Urothelium cell line (cell line): ENCODE data around the gene HPX.
A peak's percentile ranks its signal among the peaks of the same experiment; 100 is the strongest.

ENCODE experiments used
- DNase-seq: peaks from one replicate; pipeline ENCODE4 v3.0.0; 2011; ENCODE audit warnings: low spot score, mixed read lengths
- FAIRE-seq: peaks from 2 replicates; lab custom pipeline; 2011; peaks lifted over from hg19 to GRCh38; lab: Jason Lieb, UNC

The HPX gene

DNA sequence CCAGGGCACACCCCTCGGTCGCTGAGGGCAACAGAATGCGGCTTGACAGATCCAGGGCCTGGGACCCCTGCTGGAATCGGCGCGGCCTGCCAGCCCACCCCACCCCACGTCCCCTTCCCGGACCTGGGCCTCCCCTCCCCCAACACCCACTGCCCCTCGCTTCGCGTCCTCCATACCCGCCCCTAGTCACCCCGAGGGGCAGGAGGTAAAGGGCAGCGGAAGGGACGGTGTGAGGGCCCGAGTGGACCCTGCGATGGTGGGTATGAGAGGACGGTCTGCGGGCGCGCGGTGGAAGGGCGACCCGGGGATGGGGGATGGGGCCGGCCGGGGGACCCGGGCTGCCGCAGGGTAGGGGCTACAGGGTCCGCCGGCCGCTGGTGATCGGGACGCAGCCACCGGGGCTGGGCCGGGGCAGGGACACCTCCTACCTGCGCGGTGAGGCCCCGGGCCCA, 22.2 kb downstream of the HPX start:
- FAIRE-seq (no peak), DNase-seq (peak; percentile 30)

- FAIRE-seq = no peak
- DNase-seq = no peak
Measured at GRCh38 chr11:6417907-6418556, 22.8 kb downstream of the HPX start.

DNA sequence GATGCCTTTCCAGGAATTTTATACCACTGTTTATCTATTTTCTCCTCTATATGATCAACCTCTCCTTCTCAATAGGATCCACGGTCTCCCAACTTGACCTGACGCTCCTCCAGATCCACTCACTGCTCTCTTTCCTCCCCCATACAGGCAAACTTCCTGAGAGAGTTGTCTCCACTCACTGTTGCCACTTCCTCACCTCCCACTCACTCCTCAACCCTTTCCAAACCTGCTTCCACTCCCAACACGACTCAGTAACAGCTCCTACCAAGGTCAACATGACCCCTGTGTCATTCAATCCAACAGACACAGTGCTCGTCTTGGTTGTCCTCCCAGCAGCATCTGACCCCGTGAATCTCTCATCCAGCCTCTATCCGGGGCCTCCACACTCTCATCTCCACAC, 25.0 kb downstream of the HPX start:
- FAIRE-seq = no peak
- no peak for DNase-seq

GRCh38 chr11:6414874-6415328, 25.9 kb downstream of the HPX start:
- DNase-seq (no peak), FAIRE-seq (no peak)

DNA sequence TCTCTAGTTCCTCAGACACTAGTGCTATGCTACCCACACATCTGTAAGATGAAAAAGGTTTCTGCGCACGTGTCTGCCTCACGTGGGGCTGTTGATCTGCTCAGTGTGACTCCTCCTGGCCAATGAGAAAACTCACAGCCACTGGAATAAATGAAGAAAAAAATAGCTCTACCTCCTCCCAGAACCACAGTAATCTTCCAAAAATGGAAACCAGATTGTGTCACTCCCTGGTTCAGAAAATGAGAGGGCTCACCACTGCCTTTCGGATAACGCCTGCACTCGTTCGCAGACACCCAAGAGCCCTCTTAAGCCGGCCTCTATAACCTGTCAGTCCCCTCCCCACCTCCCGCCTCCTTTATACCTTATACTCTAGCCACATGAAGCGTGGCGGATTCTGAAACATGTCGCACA, 27.0 kb downstream of the HPX start:
- DNase-seq (no peak), FAIRE-seq (no peak)

- DNase-seq (no peak), FAIRE-seq (no peak)
Measured at GRCh38 chr11:6411594-6412031, 29.2 kb downstream of the HPX start.

DNA sequence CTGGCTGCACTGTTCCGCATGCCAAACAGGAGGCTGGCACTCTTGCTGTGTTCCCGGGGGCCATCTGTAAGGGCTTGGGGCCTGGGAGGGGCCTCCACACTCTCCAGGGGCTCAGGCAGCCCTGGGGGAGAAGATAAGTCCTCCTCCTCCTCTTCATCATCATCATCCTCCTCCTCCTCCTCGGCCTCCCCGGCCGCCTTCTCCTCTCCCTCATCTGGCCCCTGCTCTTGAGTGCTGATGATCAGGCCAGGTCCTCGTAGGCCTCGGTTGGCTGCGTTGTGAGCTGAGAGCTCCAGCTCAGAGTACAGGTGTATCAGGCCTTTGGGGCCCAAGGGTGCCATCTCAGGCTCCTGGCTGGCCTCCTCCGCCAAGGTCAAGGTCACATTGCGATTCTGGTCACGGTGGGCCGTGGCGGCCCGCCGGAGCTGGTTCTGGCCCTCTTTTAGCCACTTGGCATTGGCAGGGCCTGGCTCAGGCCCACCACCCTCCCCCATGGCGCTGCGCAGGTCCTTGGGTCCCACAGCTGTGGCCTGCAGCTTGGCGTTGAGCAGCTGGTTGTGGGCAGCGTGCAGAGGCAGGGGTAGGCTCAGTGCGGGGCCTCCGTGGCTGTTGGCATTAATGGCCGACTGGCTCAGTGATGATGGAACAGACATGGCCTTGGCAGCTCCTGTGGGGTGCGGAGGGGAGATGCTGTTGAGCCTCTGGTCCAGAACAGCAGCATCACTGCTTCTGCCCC, 29.9 kb downstream of the HPX start:
- DNase-seq (no peak), FAIRE-seq (no peak)

- no peak for DNase-seq
- no peak for FAIRE-seq
Measured at GRCh38 chr11:6406370-6406769, 34.4 kb downstream of the HPX start.

DNA sequence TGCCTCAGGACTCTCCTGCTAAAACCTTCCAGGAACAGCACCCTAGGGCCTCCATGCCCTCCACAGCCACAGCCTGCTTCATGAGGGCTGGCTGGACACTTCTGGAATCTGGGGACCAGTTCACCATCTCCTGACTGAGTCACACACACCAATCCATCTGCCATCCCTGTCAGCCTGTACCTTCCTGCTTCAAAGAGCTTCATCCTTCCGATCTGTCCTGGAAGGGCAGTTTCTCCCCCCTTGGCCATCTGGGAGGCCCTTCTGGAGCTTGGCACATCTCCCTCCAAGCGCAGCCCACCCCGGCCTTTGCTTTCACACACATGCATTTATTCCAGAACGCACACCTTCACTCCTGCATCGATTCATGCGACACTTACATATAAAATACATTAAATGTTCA, 34.9 kb downstream of the HPX start:
- FAIRE-seq (no peak), DNase-seq (no peak)

DNA sequence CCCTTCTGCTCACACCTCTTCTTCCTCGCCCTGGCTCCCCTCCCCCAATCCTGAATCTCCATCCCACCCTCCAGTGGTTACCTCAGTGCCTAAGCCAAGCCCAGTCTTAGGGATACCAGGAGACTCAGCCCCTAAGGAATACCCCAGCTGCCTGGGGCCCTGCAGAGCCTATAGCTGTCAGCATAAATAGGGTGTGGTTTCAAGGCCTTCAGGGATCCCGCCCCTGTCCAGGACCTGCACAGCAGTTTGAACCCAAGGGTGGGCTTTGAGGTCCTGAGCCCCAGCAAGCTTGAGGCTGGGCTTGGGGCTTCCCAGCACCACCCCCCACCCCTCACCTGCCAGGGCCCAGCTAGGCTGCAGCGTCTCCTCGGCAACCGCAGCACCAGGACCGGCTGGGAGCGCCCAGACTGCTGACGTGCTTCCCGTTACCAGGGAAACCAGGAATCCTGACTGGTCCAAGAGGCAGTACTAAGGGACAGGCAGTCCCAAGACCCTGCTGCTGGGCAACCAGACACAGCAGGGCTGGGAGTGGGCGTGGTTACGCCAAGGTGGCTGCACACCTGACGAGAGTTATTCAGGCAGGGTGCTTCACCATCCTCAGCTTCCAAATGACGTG, 35.6 kb downstream of the HPX start:
- no peak for DNase-seq
- no peak for FAIRE-seq

GRCh38 chr11:6404342-6405051, 36.3 kb downstream of the HPX start:
- FAIRE-seq = peak; percentile 46
- no peak for DNase-seq

GRCh38 chr11:6403539-6403938, 37.2 kb downstream of the HPX start:
- no peak for FAIRE-seq
- DNase-seq = no peak

GRCh38 chr11:6402561-6402981, 38.2 kb downstream of the HPX start:
- no peak for FAIRE-seq
- no peak for DNase-seq

GRCh38 chr11:6402061-6402470, 38.7 kb downstream of the HPX start:
- FAIRE-seq = no peak
- no peak for DNase-seq

DNA sequence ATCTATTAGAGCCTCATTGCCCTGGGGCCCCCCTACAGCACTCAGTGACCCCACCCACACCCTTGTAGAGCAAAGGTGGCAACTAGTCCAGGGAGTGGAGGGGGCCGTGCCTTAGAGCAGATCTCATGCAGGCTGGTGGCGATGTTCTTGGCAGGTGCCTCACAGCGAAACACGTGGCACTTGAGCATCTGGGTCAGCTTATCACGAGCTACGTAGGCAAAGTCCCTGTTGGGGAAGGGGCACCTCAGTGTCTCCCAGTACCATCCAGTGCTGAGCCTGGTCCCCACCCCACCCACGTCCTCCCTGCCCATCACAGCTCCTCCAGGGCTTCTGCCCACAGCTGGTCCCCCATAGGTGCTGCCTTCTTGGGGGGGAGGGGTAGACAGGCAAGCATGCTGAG, 39.3 kb downstream of the HPX start:
- FAIRE-seq (no peak), DNase-seq (no peak)

DNA sequence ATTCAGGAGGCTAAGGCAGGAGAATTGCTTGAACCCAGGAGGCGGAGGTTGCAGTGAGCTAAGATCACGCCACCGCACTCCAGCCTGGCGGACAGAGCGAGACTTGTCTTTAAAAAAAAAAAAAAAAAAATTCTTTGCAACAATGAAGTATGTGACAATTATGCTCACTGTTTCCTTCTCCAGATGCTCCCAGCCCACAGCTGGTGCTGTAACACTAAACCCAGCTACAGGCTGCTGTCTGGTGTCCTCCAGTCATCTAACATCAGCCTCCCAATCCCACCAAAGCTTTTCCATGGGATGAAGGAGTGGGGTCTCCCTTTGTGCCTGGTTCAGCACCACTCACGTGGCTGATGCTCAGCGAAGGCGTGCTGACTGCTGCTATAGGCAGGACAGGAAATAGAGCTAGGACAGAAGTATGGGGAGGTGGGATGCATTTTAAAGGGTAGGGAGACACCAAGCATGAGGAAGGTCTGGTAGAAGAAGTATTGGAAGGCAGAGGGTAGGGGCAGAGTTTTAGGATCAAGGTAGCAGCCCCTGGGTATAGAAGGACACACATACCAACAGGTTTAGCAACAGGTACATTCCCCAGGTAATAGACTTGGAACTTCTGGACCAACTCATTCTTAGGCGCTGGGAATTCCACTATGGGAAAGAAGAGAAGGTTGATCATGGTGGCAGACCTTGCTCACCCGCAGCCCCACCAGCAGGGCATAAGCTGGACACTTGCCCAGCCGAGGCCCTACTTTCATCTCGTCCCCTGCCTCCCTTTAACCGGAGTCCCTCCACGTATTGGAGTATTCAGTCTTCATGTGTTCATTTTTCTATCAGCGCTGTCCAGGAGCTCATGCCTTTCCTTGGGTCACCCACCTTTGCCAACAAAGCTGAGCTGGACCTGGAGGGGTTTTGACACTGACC, 40.1 kb downstream of the HPX start:
- DNase-seq (no peak), FAIRE-seq (no peak)

DNA sequence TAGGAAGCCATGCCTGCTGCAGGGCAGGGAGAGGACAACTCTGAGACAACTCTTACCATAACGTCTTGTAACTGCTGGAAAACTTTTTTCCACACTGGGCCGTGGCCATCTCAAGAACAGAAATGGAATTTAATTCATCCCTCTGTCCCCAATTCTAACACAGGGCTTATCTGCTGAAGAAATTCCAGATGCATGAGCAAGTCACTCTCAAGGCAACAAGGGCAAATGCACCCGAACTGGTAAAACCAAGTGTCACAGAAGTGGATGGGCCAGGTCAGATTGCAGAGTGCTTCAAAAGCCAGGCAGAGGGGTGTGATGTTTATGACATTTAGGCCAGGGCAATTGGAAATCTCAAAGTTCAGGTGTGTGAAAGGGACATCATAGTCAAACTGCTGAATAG, 43.2 kb downstream of the HPX start:
- DNase-seq = no peak
- FAIRE-seq = no peak

DNA sequence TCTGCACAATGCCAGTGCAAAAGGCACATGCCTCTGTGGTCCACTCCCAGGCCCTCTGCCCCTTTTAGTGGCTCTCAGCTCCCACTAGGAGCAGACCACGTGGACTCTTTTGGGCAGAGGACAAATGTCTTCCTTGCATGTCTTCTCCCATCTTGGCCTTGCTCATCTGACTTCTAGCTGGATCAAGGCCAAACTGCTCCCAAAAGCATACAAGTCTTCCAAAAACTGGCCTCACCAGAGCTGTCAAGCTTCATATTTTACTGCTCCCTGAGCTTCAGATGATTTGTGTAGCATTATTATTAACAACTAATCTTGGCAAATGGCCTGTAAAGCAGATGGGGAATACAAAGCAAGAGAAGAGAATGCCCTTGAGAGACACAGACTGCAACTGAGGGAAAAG, 43.6 kb downstream of the HPX start:
- DNase-seq (no peak), FAIRE-seq (no peak)

GRCh38 chr11:6395470-6396060, 45.2 kb downstream of the HPX start:
- no peak for DNase-seq
- no peak for FAIRE-seq
